Panc1 (cell line): ENCODE data around the gene WWOX. TPM values are rescaled to one million over a fixed set of nuclear protein-coding genes. Genes with fewer than 3 reads are reported as not detected.

Experiments
- ATAC-seq: fragments of 200-7000 bp; cut with Tn5 transposase; 2 replicates; pipeline ENCODE4 v1.9.1; 2020; ENCODE audit warnings: mild to moderate bottlenecking, moderate library complexity
- BruUV-seq: library from RNA; stranded (reverse); fragments of 400-500 nt; replicated peaks from 2 replicates; lab custom pipeline; 2021; lab: Mats Ljungman, UMichigan
- CTCF ChIA-PET: fragments of 300-600 bp; sonication (Branson Sonifier 250); formaldehyde crosslinking; loops from one replicate; lab custom pipeline; 2022; ENCODE audit warnings: antibody characterized with exemption; lab: Charles Lee
- POLR2A ChIA-PET: fragments of 300-600 bp; sonication (Branson Sonifier 250); formaldehyde crosslinking; loops from one replicate; lab custom pipeline; 2022; ENCODE audit warnings: antibody characterized with exemption; lab: Charles Lee
- DNase-seq: peaks from one replicate; pipeline ENCODE4 v3.0.0-alpha.2; 2010; ENCODE audit warnings: low read depth, low spot score
- H3K27ac ChIP-seq: 2 replicates; pipeline ENCODE4 v1.5.1; 2011; ENCODE audit warnings: mild to moderate bottlenecking, low read length, inconsistent platforms
- H3K27me3 ChIP-seq: fragments of 200-500 bp; sonication (Bioruptor generic); 2 replicates; pipeline ENCODE4 v1.6.0; 2014; ENCODE audit warnings: low read length, inconsistent platforms; ENCODE audit not compliant: control insufficient read depth, insufficient read depth
- H3K36me3 ChIP-seq: fragments of 200-500 bp; sonication (Bioruptor generic); 2 replicates; pipeline ENCODE4 v1.5.1; 2014; ENCODE audit warnings: inconsistent platforms, mild to moderate bottlenecking, low read length, moderate library complexity; ENCODE audit not compliant: control insufficient read depth, insufficient read depth
- H3K4me1 ChIP-seq: 2 replicates; pipeline ENCODE4 v1.5.1; 2011; ENCODE audit warnings: inconsistent platforms, mild to moderate bottlenecking, low read length, moderate library complexity; ENCODE audit not compliant: control insufficient read depth, insufficient read depth
- H3K4me3 ChIP-seq, 2 experiments: 2 replicates each; pipeline ENCODE4 v1.5.1; 2011 to 2012; ENCODE audit warnings: low read depth in 2 of 2, low read length in 2 of 2, mild to moderate bottlenecking in 2 of 2, inconsistent platforms in 1 of 2, moderate library complexity in 1 of 2
- H3K9me3 ChIP-seq: fragments of 200-500 bp; sonication (Bioruptor generic); 2 replicates; pipeline ENCODE4 v1.5.1; 2014; ENCODE audit warnings: low read depth, mild to moderate bottlenecking, inconsistent platforms, low read length, moderate library complexity; ENCODE audit not compliant: control insufficient read depth, insufficient read depth
- POLR2AphosphoS5 ChIP-seq: IDR thresholded peaks from 2 replicates; pipeline ENCODE4 v1.6.1; 2012; ENCODE audit warnings: mild to moderate bottlenecking, low read depth, low read length, moderate library complexity
- SIN3A ChIP-seq: IDR thresholded peaks from 2 replicates; pipeline ENCODE4 v1.6.1; 2012; ENCODE audit warnings: low read depth, mild to moderate bottlenecking, low read length, moderate library complexity, borderline replicate concordance; ENCODE audit not compliant: insufficient read depth
- TCF7L2 ChIP-seq: IDR thresholded peaks from 2 replicates; pipeline ENCODE4 v1.6.1; 2011; ENCODE audit warnings: mild to moderate bottlenecking, low read depth, low read length, inconsistent platforms
- in situ Hi-C: cut with HindIII; loops from 2 replicates; pipeline ENCODE4 v1.10.0; 2016; ENCODE audit warnings: low sequenced_read_pairs, low pct_unique_long_range_greater_than_20kb
- intact Hi-C: fragments of 100-400 bp; cut with micrococcal nuclease; formaldehyde crosslinking; loops from one replicate; pipeline ENCODE4 v1.10.0; 2022; ENCODE audit not compliant: unreplicated experiment
- total RNA-seq: library from RNA; stranded (reverse); gene quantifications from one replicate; pipeline ENCODE4 v1.2.1, GENCODE V29; 2021; ENCODE audit not compliant: unreplicated experiment
- TF ChIP-seq, protein P1 (sequence below): fragments of 450-650 bp; IDR thresholded peaks from 2 replicates; pipeline ENCODE4 v1.5.1; 2017; ENCODE audit warnings: mild to moderate bottlenecking
- TF ChIP-seq, protein P2 (sequence below), 2 experiments: IDR thresholded peaks; 2 replicates each; pipeline ENCODE4 v1.6.1; 2011 to 2012; ENCODE audit warnings: low read depth in 2 of 2, control low read depth in 1 of 2, low read length in 1 of 2, mild to moderate bottlenecking in 1 of 2, moderate library complexity in 1 of 2; ENCODE audit not compliant: insufficient read depth in 1 of 2

The WWOX gene
- total RNA-seq, 1 experiment from 2014 or later = 12.5 TPM

DNA sequence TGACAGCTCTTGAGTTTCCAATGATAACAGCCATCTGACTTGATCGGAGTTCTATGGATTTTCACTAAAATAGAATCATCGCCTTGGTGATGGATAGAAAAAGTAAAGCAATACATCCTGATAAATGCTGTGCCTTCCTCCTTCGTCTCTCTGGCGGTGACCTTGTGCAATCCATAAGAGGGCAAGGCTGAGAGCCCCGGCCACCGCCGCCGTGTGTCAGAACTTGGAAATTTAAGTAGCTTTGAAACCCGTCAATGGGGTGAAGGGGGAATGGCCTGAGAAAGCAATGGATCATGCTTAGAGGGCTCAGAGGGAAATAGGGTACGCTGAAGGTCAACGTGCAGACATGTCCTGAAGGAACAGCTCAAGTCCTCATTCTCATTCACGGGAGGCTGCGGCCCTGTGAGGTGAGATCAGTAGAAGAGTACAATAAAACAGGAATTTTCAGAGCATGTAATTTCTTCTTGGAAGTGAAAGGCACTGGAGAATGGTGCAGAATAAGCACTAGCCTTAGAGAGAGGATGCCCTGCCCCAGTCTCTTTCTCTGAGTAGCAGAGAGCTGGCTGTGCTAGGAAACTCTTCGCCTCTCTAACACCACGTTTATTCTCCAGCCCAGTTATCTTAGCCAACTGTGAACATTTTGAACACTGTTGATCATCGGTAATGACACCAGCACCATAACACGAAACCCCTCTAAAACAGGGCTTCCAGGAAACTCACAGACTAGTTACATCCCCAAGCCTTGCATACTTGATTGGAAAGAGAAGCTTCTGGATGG, 573.5 kb downstream of the WWOX start:
- in situ Hi-C loops = no loop called here
- BruUV-seq = no TSS peak
- H3K4me3 ChIP-seq = no peak overlapping the region

GRCh38 chr16:78673884-78674283, 574.4 kb downstream of the WWOX start:
- DNase-seq (no peak), ATAC-seq (no peak)
- H3K4me3 ChIP-seq = no peak overlapping the region
- no peaks in the 10 kb centered on the region for H3K9me3 ChIP-seq
- in situ Hi-C loops = no loop called here
- ChIA-PET POLR2A (no interaction called here), CTCF (no interaction called here)
- intact Hi-C loops = no loop called here
- no peaks in the 10 kb centered on the region for H3K36me3 ChIP-seq
- no peak overlapping the region for H3K27ac ChIP-seq
- BruUV-seq = no TSS peak
- TF ChIP-seq, protein P1, sequence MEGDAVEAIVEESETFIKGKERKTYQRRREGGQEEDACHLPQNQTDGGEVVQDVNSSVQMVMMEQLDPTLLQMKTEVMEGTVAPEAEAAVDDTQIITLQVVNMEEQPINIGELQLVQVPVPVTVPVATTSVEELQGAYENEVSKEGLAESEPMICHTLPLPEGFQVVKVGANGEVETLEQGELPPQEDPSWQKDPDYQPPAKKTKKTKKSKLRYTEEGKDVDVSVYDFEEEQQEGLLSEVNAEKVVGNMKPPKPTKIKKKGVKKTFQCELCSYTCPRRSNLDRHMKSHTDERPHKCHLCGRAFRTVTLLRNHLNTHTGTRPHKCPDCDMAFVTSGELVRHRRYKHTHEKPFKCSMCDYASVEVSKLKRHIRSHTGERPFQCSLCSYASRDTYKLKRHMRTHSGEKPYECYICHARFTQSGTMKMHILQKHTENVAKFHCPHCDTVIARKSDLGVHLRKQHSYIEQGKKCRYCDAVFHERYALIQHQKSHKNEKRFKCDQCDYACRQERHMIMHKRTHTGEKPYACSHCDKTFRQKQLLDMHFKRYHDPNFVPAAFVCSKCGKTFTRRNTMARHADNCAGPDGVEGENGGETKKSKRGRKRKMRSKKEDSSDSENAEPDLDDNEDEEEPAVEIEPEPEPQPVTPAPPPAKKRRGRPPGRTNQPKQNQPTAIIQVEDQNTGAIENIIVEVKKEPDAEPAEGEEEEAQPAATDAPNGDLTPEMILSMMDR = no peak
- no peak for TF ChIP-seq TCF7L2
- TF ChIP-seq, protein P2, sequence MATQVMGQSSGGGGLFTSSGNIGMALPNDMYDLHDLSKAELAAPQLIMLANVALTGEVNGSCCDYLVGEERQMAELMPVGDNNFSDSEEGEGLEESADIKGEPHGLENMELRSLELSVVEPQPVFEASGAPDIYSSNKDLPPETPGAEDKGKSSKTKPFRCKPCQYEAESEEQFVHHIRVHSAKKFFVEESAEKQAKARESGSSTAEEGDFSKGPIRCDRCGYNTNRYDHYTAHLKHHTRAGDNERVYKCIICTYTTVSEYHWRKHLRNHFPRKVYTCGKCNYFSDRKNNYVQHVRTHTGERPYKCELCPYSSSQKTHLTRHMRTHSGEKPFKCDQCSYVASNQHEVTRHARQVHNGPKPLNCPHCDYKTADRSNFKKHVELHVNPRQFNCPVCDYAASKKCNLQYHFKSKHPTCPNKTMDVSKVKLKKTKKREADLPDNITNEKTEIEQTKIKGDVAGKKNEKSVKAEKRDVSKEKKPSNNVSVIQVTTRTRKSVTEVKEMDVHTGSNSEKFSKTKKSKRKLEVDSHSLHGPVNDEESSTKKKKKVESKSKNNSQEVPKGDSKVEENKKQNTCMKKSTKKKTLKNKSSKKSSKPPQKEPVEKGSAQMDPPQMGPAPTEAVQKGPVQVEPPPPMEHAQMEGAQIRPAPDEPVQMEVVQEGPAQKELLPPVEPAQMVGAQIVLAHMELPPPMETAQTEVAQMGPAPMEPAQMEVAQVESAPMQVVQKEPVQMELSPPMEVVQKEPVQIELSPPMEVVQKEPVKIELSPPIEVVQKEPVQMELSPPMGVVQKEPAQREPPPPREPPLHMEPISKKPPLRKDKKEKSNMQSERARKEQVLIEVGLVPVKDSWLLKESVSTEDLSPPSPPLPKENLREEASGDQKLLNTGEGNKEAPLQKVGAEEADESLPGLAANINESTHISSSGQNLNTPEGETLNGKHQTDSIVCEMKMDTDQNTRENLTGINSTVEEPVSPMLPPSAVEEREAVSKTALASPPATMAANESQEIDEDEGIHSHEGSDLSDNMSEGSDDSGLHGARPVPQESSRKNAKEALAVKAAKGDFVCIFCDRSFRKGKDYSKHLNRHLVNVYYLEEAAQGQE (IDR thresholded peaks at IDR 0.05; ENCODE audit: insufficient read depth in 1 of 2, low read depth in 2 of 2, low read length in 1 of 2) = no peak
- TF ChIP-seq POLR2AphosphoS5 = no peak
- no peaks in the 10 kb centered on the region for H3K4me1 ChIP-seq
- no peaks in the 10 kb centered on the region for H3K27me3 ChIP-seq

More for the DNA sequence above, 573.5 kb downstream of the WWOX start:
- Histone ChIP-seq H3K27ac (no peak overlapping the region), H3K4me1 (no peaks in the 10 kb centered on the region), H3K9me3 (no peaks in the 10 kb centered on the region), H3K27me3 (no peaks in the 10 kb centered on the region), H3K36me3 (no peaks in the 10 kb centered on the region)
- intact Hi-C loops = no loop called here
- ChIA-PET POLR2A (interaction anchor here (0.6 kb wide), 1 partner anchor 105 kb away, joined by 9 read pairs; no protein-coding TSS in a partner anchor), CTCF (no interaction called here)
- TF ChIP-seq, protein P2 (IDR thresholded peaks at IDR 0.05; ENCODE audit: insufficient read depth in 1 of 2, low read depth in 2 of 2, low read length in 1 of 2) = no peak
- TF ChIP-seq POLR2AphosphoS5 (no peak), SIN3A (no peak), TCF7L2 (no peak)
- TF ChIP-seq, protein P1 = no peak
- no peak for DNase-seq
- no peak for ATAC-seq
